ENCODE measurements around the gene SEC11A. TPM values are rescaled to one million over a fixed set of nuclear protein-coding genes. Genes with fewer than 3 reads are reported as not detected.
"Not testable (repeated sequence)": the region's sequence is repeated elsewhere in the genome, so short reads cannot be mapped to it uniquely, and the experiment has no call there.

The SEC11A gene
- total and polyA plus RNA-seq, 4 donors: 56.7 to 90.2 (median 71.3) TPM

DNA sequence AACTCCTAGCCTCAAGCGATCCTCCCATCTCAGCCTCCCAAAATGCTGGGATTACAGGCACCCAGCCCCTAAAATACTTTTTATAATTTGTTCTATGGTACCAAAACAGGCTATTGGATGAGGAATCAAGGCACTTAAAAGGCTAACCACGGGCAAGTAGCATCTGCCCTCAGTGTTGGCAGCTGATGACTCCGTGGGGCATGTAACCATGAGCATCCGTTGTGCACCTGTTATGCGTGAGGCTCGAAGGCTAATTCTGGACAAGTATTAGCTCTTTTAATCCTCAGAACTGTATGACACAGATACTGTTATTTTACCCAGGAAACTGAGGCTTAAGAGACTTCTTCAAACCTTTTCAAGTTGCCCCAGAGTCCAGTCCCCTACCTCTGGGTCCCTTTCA lies 72.1 kb downstream of the SEC11A start:
- WGBS: 97% methylated on average over 6 of the region's 6 CpGs
- H3K27ac ChIP-seq (ENCODE audit: low read depth in 1 of 2, low read length in 2 of 2): no peak overlapping the region
- no peaks in the 10 kb centered on the region for H3K27me3 ChIP-seq (ENCODE audit: control insufficient read depth in 4 of 4, insufficient read depth in 4 of 4, low read length in 3 of 4)
- peaks cover 15 to 73% (median 56%) of the 10 kb centered on the region in 4 donors for H3K36me3 ChIP-seq (ENCODE audit: control insufficient read depth in 4 of 4, insufficient read depth in 3 of 4, low read depth in 1 of 4, low read length in 3 of 4)
- no peaks in the 10 kb centered on the region for H3K4me1 ChIP-seq (ENCODE audit: control insufficient read depth in 4 of 4, insufficient read depth in 4 of 4, low read length in 3 of 4)
- H3K9me3 ChIP-seq (ENCODE audit: control insufficient read depth in 4 of 4, low read length in 3 of 4): no peaks in the 10 kb centered on the region
- no peak overlapping the region for H3K4me3 ChIP-seq (ENCODE audit: low read depth in 1 of 3, low read length in 3 of 3)
- no peak for DNase-seq (ENCODE audit: low spot score)
- no peak overlapping the region for H3K9ac ChIP-seq (ENCODE audit: low read depth in 1 of 2, low read length in 2 of 2)
- TF ChIP-seq RXRA (IDR thresholded peaks at IDR 0.05) (no peak), HNF4A (conservative IDR thresholded peaks at IDR 0.05) (no peak), EGR1 (IDR thresholded peaks at IDR 0.05; ENCODE audit: low read depth in 2 of 2) (no peak)
- TF ChIP-seq, protein P1, sequence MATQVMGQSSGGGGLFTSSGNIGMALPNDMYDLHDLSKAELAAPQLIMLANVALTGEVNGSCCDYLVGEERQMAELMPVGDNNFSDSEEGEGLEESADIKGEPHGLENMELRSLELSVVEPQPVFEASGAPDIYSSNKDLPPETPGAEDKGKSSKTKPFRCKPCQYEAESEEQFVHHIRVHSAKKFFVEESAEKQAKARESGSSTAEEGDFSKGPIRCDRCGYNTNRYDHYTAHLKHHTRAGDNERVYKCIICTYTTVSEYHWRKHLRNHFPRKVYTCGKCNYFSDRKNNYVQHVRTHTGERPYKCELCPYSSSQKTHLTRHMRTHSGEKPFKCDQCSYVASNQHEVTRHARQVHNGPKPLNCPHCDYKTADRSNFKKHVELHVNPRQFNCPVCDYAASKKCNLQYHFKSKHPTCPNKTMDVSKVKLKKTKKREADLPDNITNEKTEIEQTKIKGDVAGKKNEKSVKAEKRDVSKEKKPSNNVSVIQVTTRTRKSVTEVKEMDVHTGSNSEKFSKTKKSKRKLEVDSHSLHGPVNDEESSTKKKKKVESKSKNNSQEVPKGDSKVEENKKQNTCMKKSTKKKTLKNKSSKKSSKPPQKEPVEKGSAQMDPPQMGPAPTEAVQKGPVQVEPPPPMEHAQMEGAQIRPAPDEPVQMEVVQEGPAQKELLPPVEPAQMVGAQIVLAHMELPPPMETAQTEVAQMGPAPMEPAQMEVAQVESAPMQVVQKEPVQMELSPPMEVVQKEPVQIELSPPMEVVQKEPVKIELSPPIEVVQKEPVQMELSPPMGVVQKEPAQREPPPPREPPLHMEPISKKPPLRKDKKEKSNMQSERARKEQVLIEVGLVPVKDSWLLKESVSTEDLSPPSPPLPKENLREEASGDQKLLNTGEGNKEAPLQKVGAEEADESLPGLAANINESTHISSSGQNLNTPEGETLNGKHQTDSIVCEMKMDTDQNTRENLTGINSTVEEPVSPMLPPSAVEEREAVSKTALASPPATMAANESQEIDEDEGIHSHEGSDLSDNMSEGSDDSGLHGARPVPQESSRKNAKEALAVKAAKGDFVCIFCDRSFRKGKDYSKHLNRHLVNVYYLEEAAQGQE (IDR thresholded peaks at IDR 0.05): no peak
- TF ChIP-seq, protein P2, sequence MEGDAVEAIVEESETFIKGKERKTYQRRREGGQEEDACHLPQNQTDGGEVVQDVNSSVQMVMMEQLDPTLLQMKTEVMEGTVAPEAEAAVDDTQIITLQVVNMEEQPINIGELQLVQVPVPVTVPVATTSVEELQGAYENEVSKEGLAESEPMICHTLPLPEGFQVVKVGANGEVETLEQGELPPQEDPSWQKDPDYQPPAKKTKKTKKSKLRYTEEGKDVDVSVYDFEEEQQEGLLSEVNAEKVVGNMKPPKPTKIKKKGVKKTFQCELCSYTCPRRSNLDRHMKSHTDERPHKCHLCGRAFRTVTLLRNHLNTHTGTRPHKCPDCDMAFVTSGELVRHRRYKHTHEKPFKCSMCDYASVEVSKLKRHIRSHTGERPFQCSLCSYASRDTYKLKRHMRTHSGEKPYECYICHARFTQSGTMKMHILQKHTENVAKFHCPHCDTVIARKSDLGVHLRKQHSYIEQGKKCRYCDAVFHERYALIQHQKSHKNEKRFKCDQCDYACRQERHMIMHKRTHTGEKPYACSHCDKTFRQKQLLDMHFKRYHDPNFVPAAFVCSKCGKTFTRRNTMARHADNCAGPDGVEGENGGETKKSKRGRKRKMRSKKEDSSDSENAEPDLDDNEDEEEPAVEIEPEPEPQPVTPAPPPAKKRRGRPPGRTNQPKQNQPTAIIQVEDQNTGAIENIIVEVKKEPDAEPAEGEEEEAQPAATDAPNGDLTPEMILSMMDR (IDR thresholded peaks at IDR 0.05; ENCODE audit: low read depth, low read length, missing input control): no peak
- TF ChIP-seq, protein P3, sequence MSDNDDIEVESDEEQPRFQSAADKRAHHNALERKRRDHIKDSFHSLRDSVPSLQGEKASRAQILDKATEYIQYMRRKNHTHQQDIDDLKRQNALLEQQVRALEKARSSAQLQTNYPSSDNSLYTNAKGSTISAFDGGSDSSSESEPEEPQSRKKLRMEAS (IDR thresholded peaks at IDR 0.05): no peak

DNA sequence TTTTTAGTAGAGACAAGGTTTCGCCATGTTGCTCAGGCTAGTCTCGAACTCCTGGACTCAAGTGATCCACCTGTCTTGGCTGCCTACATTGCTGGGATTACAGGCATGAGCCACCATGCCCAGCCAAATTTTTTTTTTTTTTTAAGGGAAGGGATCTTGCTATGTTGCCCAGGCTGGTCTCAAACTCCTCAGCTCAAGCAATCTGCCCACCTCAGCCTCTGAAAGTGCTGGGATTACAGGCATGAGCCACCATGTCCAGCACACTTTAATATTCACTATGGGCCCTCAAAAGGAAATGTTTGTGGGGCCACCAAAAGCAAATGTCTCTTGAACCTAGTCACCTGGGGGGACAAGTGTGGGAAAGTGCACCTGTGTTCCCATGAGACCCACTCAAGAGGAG lies 73.3 kb downstream of the SEC11A start:
- not testable (repeated sequence) for H3K4me3 ChIP-seq (ENCODE audit: low read depth in 1 of 3, low read length in 3 of 3); DNase-seq (ENCODE audit: low spot score); H3K9ac ChIP-seq (ENCODE audit: low read depth in 1 of 2, low read length in 2 of 2); H3K9me3 ChIP-seq (ENCODE audit: control insufficient read depth in 4 of 4, low read length in 3 of 4); H3K27ac ChIP-seq (ENCODE audit: low read depth in 1 of 2, low read length in 2 of 2); H3K4me1 ChIP-seq (ENCODE audit: control insufficient read depth in 4 of 4, insufficient read depth in 4 of 4, low read length in 3 of 4); H3K27me3 ChIP-seq (ENCODE audit: control insufficient read depth in 4 of 4, insufficient read depth in 4 of 4, low read length in 3 of 4)
- WGBS: 55% methylated on average over 2 of the region's 2 CpGs
- peaks cover 15 to 64% (median 55%) of the 10 kb centered on the region in 4 donors for H3K36me3 ChIP-seq (ENCODE audit: control insufficient read depth in 4 of 4, insufficient read depth in 3 of 4, low read depth in 1 of 4, low read length in 3 of 4)

DNA sequence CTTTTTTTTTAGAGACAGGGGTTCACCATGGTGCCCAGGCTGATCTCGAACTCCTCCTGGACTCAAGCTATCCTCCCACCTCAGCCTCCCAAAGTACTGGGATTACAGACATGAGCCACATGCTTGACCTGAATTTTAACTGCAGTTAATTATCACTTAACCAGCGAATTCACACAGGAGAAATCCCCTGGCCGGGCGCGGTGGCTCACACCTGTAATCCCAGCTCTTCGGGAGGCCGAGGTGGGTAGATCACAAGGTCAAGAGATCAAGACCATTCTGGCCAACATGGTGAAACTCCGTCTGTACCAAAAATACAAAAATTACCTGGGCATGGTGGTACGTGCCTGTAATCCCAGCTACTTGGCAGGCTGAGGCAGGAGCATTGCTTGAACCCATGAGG lies 74.1 kb downstream of the SEC11A start:
- not testable (repeated sequence) for H3K27ac ChIP-seq (ENCODE audit: low read depth in 1 of 2, low read length in 2 of 2); H3K4me1 ChIP-seq (ENCODE audit: control insufficient read depth in 4 of 4, insufficient read depth in 4 of 4, low read length in 3 of 4); H3K9ac ChIP-seq (ENCODE audit: low read depth in 1 of 2, low read length in 2 of 2); DNase-seq (ENCODE audit: low spot score); H3K9me3 ChIP-seq (ENCODE audit: control insufficient read depth in 4 of 4, low read length in 3 of 4); H3K27me3 ChIP-seq (ENCODE audit: control insufficient read depth in 4 of 4, insufficient read depth in 4 of 4, low read length in 3 of 4); H3K4me3 ChIP-seq (ENCODE audit: low read depth in 1 of 3, low read length in 3 of 3)
- WGBS: 97% methylated on average over 9 of the region's 9 CpGs
- peaks cover 15 to 59% (median 50%) of the 10 kb centered on the region in 4 donors for H3K36me3 ChIP-seq (ENCODE audit: control insufficient read depth in 4 of 4, insufficient read depth in 3 of 4, low read depth in 1 of 4, low read length in 3 of 4)

DNA sequence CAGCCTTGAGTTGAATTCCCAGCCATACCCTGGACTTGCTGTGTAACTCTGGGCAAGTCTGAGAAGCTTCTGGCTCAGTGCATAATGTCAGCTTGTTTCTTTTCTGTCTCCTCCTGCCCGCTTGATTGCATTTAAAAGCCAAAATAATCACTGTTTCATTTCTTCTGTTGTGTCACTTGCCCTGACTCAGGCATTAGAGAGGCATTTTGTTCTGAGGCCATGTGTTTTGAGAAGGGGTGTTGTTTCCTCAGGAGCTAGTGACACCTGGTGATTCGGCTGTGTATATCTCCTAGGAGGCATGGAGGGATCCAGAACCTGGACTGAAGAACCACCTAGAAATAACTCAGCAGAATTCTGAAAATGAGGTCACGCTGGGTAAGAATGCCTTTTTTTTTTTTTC lies 77.8 kb downstream of the SEC11A start:
- H3K36me3 ChIP-seq (ENCODE audit: control insufficient read depth in 4 of 4, insufficient read depth in 3 of 4, low read depth in 1 of 4, low read length in 3 of 4): peaks cover 10 to 34% (median 24%) of the 10 kb centered on the region in 4 donors
- no peaks in the 10 kb centered on the region for H3K27me3 ChIP-seq (ENCODE audit: control insufficient read depth in 4 of 4, insufficient read depth in 4 of 4, low read length in 3 of 4)
- 67% methylated on average over 3 of the region's 3 CpGs for WGBS
- no peak overlapping the region for H3K4me3 ChIP-seq (ENCODE audit: low read depth in 1 of 3, low read length in 3 of 3)
- H3K9me3 ChIP-seq (ENCODE audit: control insufficient read depth in 4 of 4, low read length in 3 of 4): no peaks in the 10 kb centered on the region
- no peak overlapping the region for H3K27ac ChIP-seq (ENCODE audit: low read depth in 1 of 2, low read length in 2 of 2)
- DNase-seq (ENCODE audit: low spot score): no peak
- H3K4me1 ChIP-seq (ENCODE audit: control insufficient read depth in 4 of 4, insufficient read depth in 4 of 4, low read length in 3 of 4): peaks cover 0 to 21% (median 12%) of the 10 kb centered on the region in 4 donors
- TF ChIP-seq, protein P2 (IDR thresholded peaks at IDR 0.05; ENCODE audit: low read depth, low read length, missing input control): peak; percentile 41
- peak; percentile 80 to 82 for TF ChIP-seq RAD21 (IDR thresholded peaks at IDR 0.05)
- TF ChIP-seq EGR1 (IDR thresholded peaks at IDR 0.05; ENCODE audit: low read depth in 2 of 2): no peak
- TF ChIP-seq, protein P3 (IDR thresholded peaks at IDR 0.05): peak; percentile 33
- H3K9ac ChIP-seq (ENCODE audit: low read depth in 1 of 2, low read length in 2 of 2): no peak overlapping the region

Data from liver (tissue), 9 donors.